Cardiac fibroblast (primary cell): ENCODE results near the gene VIL1.

Source experiments
- DNase-seq, 2 donors: peaks; one replicate each; pipeline versions ENCODE4 v3.0.0 to v3.0.0-alpha.2; 2010; ENCODE audit warnings: low read depth in 2 of 2
- H3K4me3 ChIP-seq, 2 donors: replicated peaks in 1 of 2; 1 replicate in 1 of 2; 2 replicates in 1 of 2; pipeline ENCODE4 v1.5.1; 2011; ENCODE audit warnings: low read depth in 2 of 2, low read length in 2 of 2, mild to moderate bottlenecking in 2 of 2, moderate library complexity in 1 of 2
- CTCF ChIP-seq: IDR thresholded peaks from one replicate; pipeline ENCODE4 v1.5.1; 2011; ENCODE audit warnings: low read depth, mild to moderate bottlenecking, low read length, inconsistent platforms

VIL1 gene

GRCh38 chr2:218401890-218402289 lies 17.0 kb upstream of the VIL1 start:
- peak overlapping the region; percentile 77 to 87 for H3K4me3 ChIP-seq
- TF ChIP-seq CTCF = no peak
- DNase-seq = no peak

GRCh38 chr2:218402491-218402901 lies 16.4 kb upstream of the VIL1 start:
- no peak overlapping the region for H3K4me3 ChIP-seq
- no peak for TF ChIP-seq CTCF
- no peak for DNase-seq

- no peak overlapping the region for H3K4me3 ChIP-seq
- no peak for TF ChIP-seq CTCF
- DNase-seq = no peak
Observed at GRCh38 chr2:218402911-218403411, 16.0 kb upstream of the VIL1 start.

GRCh38 chr2:218403810-218404209 lies 15.1 kb upstream of the VIL1 start:
- no peak for DNase-seq
- H3K4me3 ChIP-seq = no peak overlapping the region
- no peak for TF ChIP-seq CTCF

GRCh38 chr2:218404351-218405085 lies 14.4 kb upstream of the VIL1 start:
- DNase-seq = no peak
- TF ChIP-seq CTCF = no peak
- no peak overlapping the region for H3K4me3 ChIP-seq

GRCh38 chr2:218405086-218405745 lies 13.7 kb upstream of the VIL1 start:
- no peak for DNase-seq
- no peak overlapping the region for H3K4me3 ChIP-seq
- no peak for TF ChIP-seq CTCF
